HG02840 (cell line): ENCODE data around the gene FBLN7.

Experiments used
- ATAC-seq: cut with Tn5 transposase; IDR thresholded peaks from one replicate; pipeline ENCODE4 v1.9.1; 2021; ENCODE audit warnings: mild to moderate bottlenecking, moderate library complexity, moderate number of reproducible peaks; ENCODE audit not compliant: unreplicated experiment, low FRiP score

The FBLN7 gene

DNA sequence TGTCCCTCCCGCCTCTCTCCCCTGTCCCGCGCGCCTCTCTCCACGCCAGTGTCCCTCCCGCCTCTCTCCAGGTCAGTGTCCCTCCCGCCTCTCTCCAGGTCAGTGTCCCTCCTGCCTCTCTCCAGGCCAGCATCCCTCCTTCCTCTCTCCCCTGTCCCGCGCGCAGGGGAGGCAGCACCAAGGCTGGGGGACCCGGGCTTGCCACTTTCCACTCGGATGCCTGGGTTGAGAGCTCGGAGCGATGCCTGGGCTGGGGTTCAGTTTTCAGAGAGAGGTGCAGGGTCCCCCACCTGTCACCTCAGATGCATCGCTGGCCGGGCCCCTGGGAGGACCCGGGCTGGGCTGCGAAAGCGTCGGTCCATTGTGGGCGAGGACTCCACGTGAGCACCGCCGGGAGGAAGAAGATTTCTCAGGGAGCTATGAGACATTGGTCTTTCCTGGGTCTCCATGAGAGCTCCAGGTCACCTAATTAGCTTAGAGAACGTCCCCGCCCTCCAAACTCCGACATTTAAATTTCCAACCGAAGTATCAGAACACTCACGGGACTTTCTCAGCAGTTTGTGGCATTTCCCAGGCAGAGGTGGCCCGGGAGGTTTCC is 2.1 kb downstream of the FBLN7 start:
- ATAC-seq, result no peak

GRCh38 chr2:112140899-112141625 is 2.9 kb downstream of the FBLN7 start:
- no peak for ATAC-seq

DNA sequence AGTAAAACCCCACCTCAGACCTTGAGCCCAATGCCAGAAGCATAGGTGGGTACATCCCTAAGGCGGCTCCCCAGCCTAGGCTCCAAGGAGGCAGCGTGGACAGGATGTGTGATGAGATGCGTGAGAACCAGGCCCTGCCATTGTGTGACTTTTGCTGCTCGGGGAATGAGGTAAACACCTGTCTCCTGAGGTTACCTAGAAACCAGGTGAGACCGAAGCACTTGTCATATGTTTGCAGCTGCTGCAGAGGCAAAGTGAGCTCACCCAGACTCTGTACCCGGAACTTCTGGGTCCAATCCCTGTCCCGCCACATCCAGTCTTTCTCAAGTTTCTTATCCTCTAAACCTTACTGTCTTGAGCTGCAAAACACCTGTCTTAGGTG is 3.4 kb downstream of the FBLN7 start:
- no peak for ATAC-seq

DNA sequence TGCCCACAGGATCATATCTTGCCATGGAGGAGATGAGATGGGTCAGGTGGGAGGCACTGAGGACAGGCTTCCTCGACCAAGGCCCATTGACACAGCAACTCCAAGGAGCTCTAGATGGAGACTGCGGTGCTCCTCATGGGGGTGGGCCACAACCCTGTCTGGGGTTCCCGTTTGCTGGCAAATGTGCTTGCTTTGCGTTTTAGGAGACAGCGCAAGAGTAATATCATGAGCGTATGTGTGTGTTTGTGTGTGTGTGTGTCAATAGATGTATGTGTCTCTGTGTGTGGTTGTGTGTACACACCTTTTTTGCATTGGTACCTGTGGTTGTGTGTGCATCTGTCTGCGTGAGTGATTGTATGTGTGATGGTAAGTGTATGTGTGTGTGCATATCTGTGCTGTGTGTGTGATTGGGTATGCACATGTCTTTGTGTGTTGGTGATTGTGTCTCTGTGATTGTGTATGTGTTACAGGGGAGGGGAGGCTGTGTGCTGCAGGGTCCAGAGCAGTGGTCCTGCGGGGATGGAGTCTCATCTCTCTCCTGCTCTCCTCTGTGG is 4.4 kb downstream of the FBLN7 start:
- ATAC-seq, result no peak

DNA sequence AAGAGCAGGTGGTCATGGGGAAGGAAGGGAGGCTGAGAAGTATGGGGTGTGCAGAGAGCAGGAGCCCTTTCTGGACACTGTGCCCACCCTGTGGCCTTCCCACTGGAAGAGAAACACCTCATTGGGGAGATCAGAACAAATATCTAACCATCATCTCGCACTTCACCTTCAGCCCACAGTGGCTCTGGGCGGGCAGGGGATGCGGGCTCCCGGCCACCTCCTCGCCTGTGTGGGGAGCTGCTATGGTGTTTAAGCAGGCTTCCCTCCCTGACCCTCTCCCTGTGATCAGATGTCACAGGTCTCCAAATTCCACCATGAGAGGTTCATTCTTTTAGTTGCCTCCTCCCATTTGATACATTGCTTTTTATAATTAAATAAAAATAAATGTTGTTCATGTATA is 5.0 kb downstream of the FBLN7 start:
- no peak for ATAC-seq

DNA sequence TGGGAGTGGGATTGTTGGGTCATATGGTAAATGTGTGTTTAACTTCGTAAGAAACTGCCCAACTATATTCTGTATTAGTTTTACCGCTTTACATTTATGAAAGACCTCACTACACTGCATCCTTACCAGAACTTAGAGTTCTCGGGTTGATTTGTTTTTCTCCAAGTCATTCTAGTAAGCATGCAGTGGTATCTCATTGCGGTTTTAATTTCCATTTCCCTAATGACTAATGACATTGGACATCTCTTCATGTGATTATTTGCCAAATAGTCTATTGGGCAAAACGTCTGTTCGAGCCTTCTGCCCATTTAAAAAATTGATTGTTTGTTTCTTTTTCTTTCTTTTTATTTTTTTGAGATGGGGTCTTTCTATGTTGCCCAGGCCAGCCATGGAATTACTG is 6.8 kb downstream of the FBLN7 start:
- ATAC-seq, result no peak

GRCh38 chr2:112147382-112148168 is 9.4 kb downstream of the FBLN7 start:
- no peak for ATAC-seq

GRCh38 chr2:112148477-112148876 is 10.3 kb downstream of the FBLN7 start:
- ATAC-seq, result no peak

GRCh38 chr2:112149194-112149593 is 11.0 kb downstream of the FBLN7 start:
- ATAC-seq, result no peak

DNA sequence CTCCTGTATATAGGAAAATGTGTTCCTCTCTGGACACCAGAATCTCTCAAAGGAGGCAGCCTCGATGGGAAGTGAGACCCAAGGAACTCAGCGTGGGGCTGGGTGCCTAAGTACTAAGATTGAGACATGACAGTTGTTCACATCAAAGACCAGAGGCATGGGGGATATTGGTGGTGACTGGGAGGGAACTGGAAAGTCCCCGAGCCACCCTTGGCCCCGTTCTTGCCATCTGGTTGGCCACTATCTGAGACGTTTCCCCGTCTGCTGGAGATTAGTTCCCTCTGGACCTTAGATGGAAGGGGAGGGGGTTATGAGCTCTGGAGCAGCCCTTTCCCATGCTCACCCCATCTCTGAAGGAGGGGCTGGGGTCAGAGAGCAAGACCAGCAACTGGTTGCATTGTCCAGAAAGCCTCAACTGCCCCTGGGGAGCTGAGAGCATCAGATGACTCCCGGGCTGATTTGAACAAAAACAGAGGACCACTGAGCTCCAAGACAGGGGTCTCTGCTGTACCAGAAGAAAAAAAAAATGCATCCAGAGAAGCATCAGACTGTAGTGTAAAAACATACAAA is 11.8 kb downstream of the FBLN7 start:
- ATAC-seq, result no peak

GRCh38 chr2:112150447-112150846 is 12.3 kb downstream of the FBLN7 start:
- ATAC-seq, result no peak

DNA sequence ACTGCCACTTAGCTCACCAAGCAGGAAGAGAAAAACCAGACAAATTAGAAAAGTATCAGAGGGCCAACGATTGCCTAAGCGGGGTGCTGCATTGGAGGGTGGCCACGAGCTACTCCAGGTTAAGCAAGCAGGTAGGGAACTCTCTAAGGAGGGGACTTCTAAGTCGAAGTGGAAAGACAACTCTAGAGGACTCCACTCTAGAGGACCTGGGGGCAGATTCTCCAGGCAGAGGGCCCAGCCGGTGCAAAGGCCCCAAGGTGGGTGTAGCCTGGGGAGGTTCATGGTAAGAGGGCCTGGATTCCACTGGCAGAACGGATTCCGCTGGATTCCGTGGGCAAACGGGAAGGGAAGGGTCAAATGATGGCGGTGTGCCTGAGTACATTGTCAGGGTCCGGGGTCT is 12.7 kb downstream of the FBLN7 start:
- no peak for ATAC-seq

- no peak for ATAC-seq
These were observed 13.1 kb downstream of the FBLN7 start for GRCh38 chr2:112151271-112151670.

- no peak for ATAC-seq
These were observed 13.7 kb downstream of the FBLN7 start for GRCh38 chr2:112151701-112152440.

GRCh38 chr2:112152476-112153178 is 14.4 kb downstream of the FBLN7 start:
- ATAC-seq, result no peak

DNA sequence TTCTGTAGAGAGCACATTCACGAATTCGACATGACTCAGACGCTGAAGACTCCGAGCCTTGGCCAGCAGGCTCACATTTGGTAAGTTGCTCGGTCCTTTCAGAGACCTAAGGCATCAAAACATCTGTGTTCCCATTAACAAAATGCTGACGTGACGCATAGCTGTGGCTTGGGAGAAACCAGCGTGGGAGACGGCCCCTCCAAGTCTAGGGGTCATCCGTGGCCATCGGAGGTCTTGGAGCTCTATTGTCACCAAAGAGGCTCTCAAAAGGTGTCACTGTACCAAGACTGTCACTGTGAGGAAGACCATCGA is 14.9 kb downstream of the FBLN7 start:
- ATAC-seq, result no peak

DNA sequence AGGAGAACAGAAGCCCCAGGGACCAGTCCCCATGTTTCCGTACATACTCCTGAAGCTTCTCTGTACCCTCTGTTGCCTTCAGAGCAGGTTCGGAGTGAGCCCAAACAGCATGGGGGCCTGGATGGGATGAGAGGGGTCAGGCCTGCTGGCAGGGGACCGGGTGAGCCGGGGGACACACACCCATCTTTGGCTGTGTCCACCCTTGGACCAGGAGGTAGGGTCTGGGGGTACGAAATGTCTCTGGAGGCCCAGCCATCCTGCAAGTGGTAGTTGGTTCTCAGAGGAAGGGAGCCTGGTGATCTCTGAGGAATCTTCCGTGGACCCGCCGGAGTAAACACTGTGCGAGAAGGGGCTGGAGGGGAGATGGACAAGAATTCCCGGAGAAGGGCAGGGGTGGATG is 15.3 kb downstream of the FBLN7 start:
- no peak for ATAC-seq

GRCh38 chr2:112154246-112155117 is 16.3 kb downstream of the FBLN7 start:
- no peak for ATAC-seq
